ENCODE results near the gene SYNPO. TPM values are rescaled to one million over a fixed set of nuclear protein-coding genes. Genes with fewer than 3 reads are reported as not detected.

Gene SYNPO
- total and polyA plus RNA-seq, 2 donors (not counting 1 experiment from before 2014, with no cell fraction given), result 6.6 to 9.8 TPM

- Histone ChIP-seq H4K20me1 (ENCODE audit: control insufficient read depth, extremely low read depth, insufficient read depth, low read length) (no peaks in the 10 kb centered on the region), H3K4me1 (ENCODE audit: control insufficient read depth, extremely low read depth, insufficient read depth, low read length) (no peaks in the 10 kb centered on the region), H3K4me3 (replicated peaks in 1 of 4; ENCODE audit: control extremely low read depth in 1 of 4, insufficient read depth in 1 of 4, low read depth in 3 of 4, low read length in 4 of 4) (no peak overlapping the region), H3K9ac (ENCODE audit: insufficient read depth, low read length) (no peak overlapping the region), H3K27me3 (ENCODE audit: control insufficient read depth, insufficient read depth, low read length) (peaks cover 2% of the 10 kb centered on the region), H3K79me2 (ENCODE audit: control insufficient read depth, insufficient read depth, low read length) (no peaks in the 10 kb centered on the region), H3K27ac (ENCODE audit: insufficient read depth, low read length) (no peak overlapping the region), H3K4me2 (ENCODE audit: extremely low read depth, insufficient read depth, low read length) (no peak overlapping the region), H3K36me3 (ENCODE audit: control insufficient read depth, insufficient read depth, low read length) (no peaks in the 10 kb centered on the region), H2AFZ (ENCODE audit: low read length) (no peak overlapping the region), H3K9me3 (ENCODE audit: control insufficient read depth, insufficient read depth, low read depth, low read length) (no peaks in the 10 kb centered on the region)
- TF ChIP-seq CTCF (conservative IDR thresholded peaks at IDR 0.05 in 1 of 2, IDR thresholded peaks at IDR 0.05 in 1 of 2; ENCODE audit: low read depth in 1 of 2, low read length in 2 of 2), result no peak
- no peak for TF ChIP-seq EZH2 (IDR thresholded peaks at IDR 0.05; ENCODE audit: low read length, missing control alignments)
- DNase-seq (ENCODE audit: low read depth in 2 of 2), result no peak
Observed at GRCh38 chr5:150608991-150609390, 31.5 kb upstream of the SYNPO start.

GRCh38 chr5:150609843-150610584 is 30.4 kb upstream of the SYNPO start:
- Histone ChIP-seq H3K9ac (ENCODE audit: insufficient read depth, low read length) (no peak overlapping the region), H4K20me1 (ENCODE audit: control insufficient read depth, extremely low read depth, insufficient read depth, low read length) (no peaks in the 10 kb centered on the region), H3K4me3 (replicated peaks in 1 of 4; ENCODE audit: control extremely low read depth in 1 of 4, insufficient read depth in 1 of 4, low read depth in 3 of 4, low read length in 4 of 4) (no peak overlapping the region), H3K27me3 (ENCODE audit: control insufficient read depth, insufficient read depth, low read length) (peaks cover 2% of the 10 kb centered on the region), H3K36me3 (ENCODE audit: control insufficient read depth, insufficient read depth, low read length) (no peaks in the 10 kb centered on the region), H3K9me3 (ENCODE audit: control insufficient read depth, insufficient read depth, low read depth, low read length) (no peaks in the 10 kb centered on the region), H3K4me2 (ENCODE audit: extremely low read depth, insufficient read depth, low read length) (no peak overlapping the region), H3K4me1 (ENCODE audit: control insufficient read depth, extremely low read depth, insufficient read depth, low read length) (peaks cover 2% of the 10 kb centered on the region), H3K27ac (ENCODE audit: insufficient read depth, low read length) (no peak overlapping the region), H3K79me2 (ENCODE audit: control insufficient read depth, insufficient read depth, low read length) (no peaks in the 10 kb centered on the region), H2AFZ (ENCODE audit: low read length) (no peak overlapping the region)
- DNase-seq (ENCODE audit: low read depth in 2 of 2), result no peak
- TF ChIP-seq CTCF (conservative IDR thresholded peaks at IDR 0.05 in 1 of 2, IDR thresholded peaks at IDR 0.05 in 1 of 2; ENCODE audit: low read depth in 1 of 2, low read length in 2 of 2) (no peak), EZH2 (IDR thresholded peaks at IDR 0.05; ENCODE audit: low read length, missing control alignments) (no peak)

GRCh38 chr5:150611026-150611425 is 29.4 kb upstream of the SYNPO start:
- Histone ChIP-seq H3K27me3 (ENCODE audit: control insufficient read depth, insufficient read depth, low read length) (peaks cover 2% of the 10 kb centered on the region), H3K36me3 (ENCODE audit: control insufficient read depth, insufficient read depth, low read length) (no peaks in the 10 kb centered on the region), H3K27ac (ENCODE audit: insufficient read depth, low read length) (no peak overlapping the region), H2AFZ (ENCODE audit: low read length) (no peak overlapping the region), H3K9me3 (ENCODE audit: control insufficient read depth, insufficient read depth, low read depth, low read length) (no peaks in the 10 kb centered on the region), H3K9ac (ENCODE audit: insufficient read depth, low read length) (no peak overlapping the region), H3K4me1 (ENCODE audit: control insufficient read depth, extremely low read depth, insufficient read depth, low read length) (peaks cover 5% of the 10 kb centered on the region), H3K4me3 (replicated peaks in 1 of 4; ENCODE audit: control extremely low read depth in 1 of 4, insufficient read depth in 1 of 4, low read depth in 3 of 4, low read length in 4 of 4) (no peak overlapping the region), H4K20me1 (ENCODE audit: control insufficient read depth, extremely low read depth, insufficient read depth, low read length) (no peaks in the 10 kb centered on the region), H3K4me2 (ENCODE audit: extremely low read depth, insufficient read depth, low read length) (no peak overlapping the region), H3K79me2 (ENCODE audit: control insufficient read depth, insufficient read depth, low read length) (no peaks in the 10 kb centered on the region)
- no peak for DNase-seq (ENCODE audit: low read depth in 2 of 2)
- no peak for TF ChIP-seq EZH2 (IDR thresholded peaks at IDR 0.05; ENCODE audit: low read length, missing control alignments)
- TF ChIP-seq CTCF (conservative IDR thresholded peaks at IDR 0.05 in 1 of 2, IDR thresholded peaks at IDR 0.05 in 1 of 2; ENCODE audit: low read depth in 1 of 2, low read length in 2 of 2), result no peak

Measured in fibroblast of lung (primary cell).